Brain microvascular endothelial cell (primary cell): ENCODE measurements around the gene BCR.

Experiments
- DNase-seq: peaks from one replicate; pipeline ENCODE4 v3.0.0-alpha.2; 2020
- H3K27ac ChIP-seq: fragments of 250-450 bp; sonication (Bioruptor Pico); 2 replicates; pipeline ENCODE4 v1.5.1; 2020; ENCODE audit warnings: mild to moderate bottlenecking, moderate library complexity
- H3K27me3 ChIP-seq: fragments of 250-450 bp; sonication (Bioruptor Pico); replicated peaks from 2 replicates; pipeline ENCODE4 v1.5.1; 2020; ENCODE audit warnings: mild to moderate bottlenecking
- H3K36me3 ChIP-seq: fragments of 250-450 bp; sonication (Bioruptor Pico); replicated peaks from 2 replicates; pipeline ENCODE4 v1.5.1; 2020; ENCODE audit warnings: mild to moderate bottlenecking
- H3K4me3 ChIP-seq: 2 replicates; pipeline ENCODE4 v1.5.1; 2011; ENCODE audit warnings: low read depth, mild to moderate bottlenecking, control low read depth, low read length, moderate library complexity
- CTCF ChIP-seq: IDR thresholded peaks from 2 replicates; pipeline ENCODE4 v1.5.1; 2011; ENCODE audit warnings: low read depth, mild to moderate bottlenecking, moderate library complexity, low read length, control low read depth, inconsistent platforms; ENCODE audit errors: missing control alignments
- in situ Hi-C: cut with HindIII; loops from 2 replicates; pipeline ENCODE4 v1.10.0; 2017; ENCODE audit warnings: low sequenced_read_pairs, low pct_ligation_motif_present

BCR gene

GRCh38 chr22:23213022-23213555 lies 32.8 kb downstream of the BCR start:
- Histone ChIP-seq H3K27me3 (peaks cover 2% of the 10 kb centered on the region), H3K4me3 (no peak overlapping the region), H3K27ac (no peak overlapping the region), H3K36me3 (no peaks in the 10 kb centered on the region)
- TF ChIP-seq CTCF: no peak
- no peak for DNase-seq
- in situ Hi-C loops: no loop called here

- H3K27ac ChIP-seq: no peak overlapping the region
- DNase-seq: no peak
Measured at GRCh38 chr22:23213581-23214334, 33.4 kb downstream of the BCR start.

GRCh38 chr22:23214398-23214797 lies 34.1 kb downstream of the BCR start:
- peaks cover 2% of the 10 kb centered on the region for H3K27me3 ChIP-seq
- H3K4me3 ChIP-seq: no peak overlapping the region
- no peak overlapping the region for H3K27ac ChIP-seq
- DNase-seq: no peak
- no peak for TF ChIP-seq CTCF
- in situ Hi-C loops: no loop called here
- no peaks in the 10 kb centered on the region for H3K36me3 ChIP-seq

More at GRCh38 chr22:23213581-23214334, 33.4 kb downstream of the BCR start:
- no peak for TF ChIP-seq CTCF
- in situ Hi-C loops: no loop called here
- Histone ChIP-seq H3K4me3 (no peak overlapping the region), H3K27me3 (peaks cover 2% of the 10 kb centered on the region), H3K36me3 (no peaks in the 10 kb centered on the region)

GRCh38 chr22:23215294-23216241 lies 35.3 kb downstream of the BCR start:
- no peaks in the 10 kb centered on the region for H3K36me3 ChIP-seq
- peak overlapping the region; percentile 15 for H3K27ac ChIP-seq
- H3K27me3 ChIP-seq: peaks cover 2% of the 10 kb centered on the region
- H3K4me3 ChIP-seq: no peak overlapping the region
- in situ Hi-C loops: no loop called here
- DNase-seq: no peak
- no peak for TF ChIP-seq CTCF

- TF ChIP-seq CTCF: no peak
- DNase-seq: no peak
- Histone ChIP-seq H3K27ac (no peak overlapping the region), H3K4me3 (no peak overlapping the region), H3K36me3 (peaks cover 2% of the 10 kb centered on the region), H3K27me3 (peaks cover 2% of the 10 kb centered on the region)
- in situ Hi-C loops: no loop called here
Measured at GRCh38 chr22:23216461-23217170, 36.3 kb downstream of the BCR start.
